Bronchial epithelial cell (primary cell): ENCODE results near the gene NTRK2. TPM values are rescaled to one million over a fixed set of nuclear protein-coding genes. Genes with fewer than 3 reads are reported as not detected.

Experiments used
- DNase-seq: peaks from one replicate; pipeline ENCODE4 v3.0.0-alpha.2; 2010; ENCODE audit warnings: low read depth
- FAIRE-seq: peaks from 2 replicates; lab custom pipeline; 2011; peaks lifted over from hg19 to GRCh38; lab: Jason Lieb, UNC
- H3K27me3 ChIP-seq: 2 replicates; pipeline ENCODE4 v1.5.1; 2011; ENCODE audit warnings: low read length; ENCODE audit not compliant: control insufficient read depth, insufficient read depth
- H3K36me3 ChIP-seq: 2 replicates; pipeline ENCODE4 v1.5.1; 2011; ENCODE audit warnings: low read length; ENCODE audit not compliant: control insufficient read depth, insufficient read depth
- H3K4me3 ChIP-seq: 2 replicates; pipeline ENCODE4 v1.5.1; 2011; ENCODE audit warnings: mild to moderate bottlenecking, low read depth, low read length, control low read depth
- total RNA-seq: library from RNA; depleted of rRNA; stranded (reverse); fragments of >200 nt; gene quantifications from 2 replicates; pipeline ENCODE4 v1.2.1, GENCODE V29; 2014
- TF ChIP-seq, protein P1 (sequence below): IDR thresholded peaks from 2 replicates; pipeline ENCODE4 v1.5.1; 2011; ENCODE audit warnings: mild to moderate bottlenecking, moderate library complexity, low read length, control low read depth, inconsistent platforms; ENCODE audit not compliant: insufficient read depth, severe bottlenecking

The NTRK2 gene
- total RNA-seq, 1 donor from 2014 or later: not detected

GRCh38 chr9:84716217-84716616 is 46.7 kb downstream of the NTRK2 start:
- Histone ChIP-seq H3K27me3 (no peaks in the 10 kb centered on the region), H3K36me3 (no peaks in the 10 kb centered on the region), H3K4me3 (no peak overlapping the region)
- FAIRE-seq (no peak), DNase-seq (no peak)
- TF ChIP-seq, protein P1, sequence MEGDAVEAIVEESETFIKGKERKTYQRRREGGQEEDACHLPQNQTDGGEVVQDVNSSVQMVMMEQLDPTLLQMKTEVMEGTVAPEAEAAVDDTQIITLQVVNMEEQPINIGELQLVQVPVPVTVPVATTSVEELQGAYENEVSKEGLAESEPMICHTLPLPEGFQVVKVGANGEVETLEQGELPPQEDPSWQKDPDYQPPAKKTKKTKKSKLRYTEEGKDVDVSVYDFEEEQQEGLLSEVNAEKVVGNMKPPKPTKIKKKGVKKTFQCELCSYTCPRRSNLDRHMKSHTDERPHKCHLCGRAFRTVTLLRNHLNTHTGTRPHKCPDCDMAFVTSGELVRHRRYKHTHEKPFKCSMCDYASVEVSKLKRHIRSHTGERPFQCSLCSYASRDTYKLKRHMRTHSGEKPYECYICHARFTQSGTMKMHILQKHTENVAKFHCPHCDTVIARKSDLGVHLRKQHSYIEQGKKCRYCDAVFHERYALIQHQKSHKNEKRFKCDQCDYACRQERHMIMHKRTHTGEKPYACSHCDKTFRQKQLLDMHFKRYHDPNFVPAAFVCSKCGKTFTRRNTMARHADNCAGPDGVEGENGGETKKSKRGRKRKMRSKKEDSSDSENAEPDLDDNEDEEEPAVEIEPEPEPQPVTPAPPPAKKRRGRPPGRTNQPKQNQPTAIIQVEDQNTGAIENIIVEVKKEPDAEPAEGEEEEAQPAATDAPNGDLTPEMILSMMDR: no peak

DNA sequence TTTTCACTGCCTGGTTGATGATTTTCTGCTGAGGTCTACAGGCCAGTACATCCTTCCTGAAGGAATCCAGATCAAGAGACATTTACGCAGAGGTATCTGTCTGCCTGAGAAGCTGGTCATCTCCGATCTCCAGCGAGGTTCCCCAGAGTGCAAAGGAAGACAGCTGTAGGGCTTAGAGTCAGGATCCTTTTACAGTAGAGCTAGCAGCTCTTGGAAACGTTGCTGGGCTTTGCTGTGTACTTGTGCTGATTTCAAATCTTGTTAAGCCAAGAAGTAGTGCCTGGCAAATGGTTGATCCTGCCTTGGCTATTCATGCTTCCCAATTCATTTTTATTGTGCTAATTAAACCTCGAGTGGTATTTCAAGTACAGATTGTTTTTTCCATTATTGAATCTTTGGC is 48.9 kb downstream of the NTRK2 start:
- Histone ChIP-seq H3K4me3 (no peak overlapping the region), H3K27me3 (no peaks in the 10 kb centered on the region), H3K36me3 (no peaks in the 10 kb centered on the region)
- DNase-seq (no peak), FAIRE-seq (no peak)
- TF ChIP-seq, protein P1: no peak

DNA sequence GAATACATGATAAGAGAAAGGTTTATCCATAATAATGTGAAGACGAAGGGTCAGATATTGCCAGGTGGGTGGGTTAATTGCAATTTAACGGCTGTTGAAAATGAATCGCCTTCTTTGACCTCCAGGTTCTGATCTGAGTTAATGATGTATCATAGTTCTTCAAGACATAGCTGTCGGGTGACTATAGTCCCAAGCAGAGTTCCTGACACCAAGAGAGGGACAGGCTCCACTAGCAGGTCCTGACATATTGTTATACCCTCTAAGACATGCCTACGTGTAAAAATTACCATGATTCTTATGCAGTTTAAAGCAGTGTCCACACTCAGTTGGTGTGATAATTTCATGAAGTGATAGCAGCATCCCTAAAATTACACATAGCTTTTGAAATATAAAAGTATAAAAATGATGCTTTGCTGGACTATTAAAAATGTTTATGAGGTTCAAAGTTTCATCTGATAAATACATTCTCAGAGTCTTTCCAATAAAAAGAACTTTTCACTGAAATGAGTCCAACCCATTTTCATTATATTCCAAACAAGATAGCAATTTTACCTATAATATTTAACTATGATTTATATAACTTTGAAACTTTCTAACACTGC is 53.0 kb downstream of the NTRK2 start:
- TF ChIP-seq, protein P1: no peak
- Histone ChIP-seq H3K4me3 (no peak overlapping the region), H3K27me3 (peaks cover 2% of the 10 kb centered on the region), H3K36me3 (no peaks in the 10 kb centered on the region)
- DNase-seq (no peak), FAIRE-seq (no peak)

DNA sequence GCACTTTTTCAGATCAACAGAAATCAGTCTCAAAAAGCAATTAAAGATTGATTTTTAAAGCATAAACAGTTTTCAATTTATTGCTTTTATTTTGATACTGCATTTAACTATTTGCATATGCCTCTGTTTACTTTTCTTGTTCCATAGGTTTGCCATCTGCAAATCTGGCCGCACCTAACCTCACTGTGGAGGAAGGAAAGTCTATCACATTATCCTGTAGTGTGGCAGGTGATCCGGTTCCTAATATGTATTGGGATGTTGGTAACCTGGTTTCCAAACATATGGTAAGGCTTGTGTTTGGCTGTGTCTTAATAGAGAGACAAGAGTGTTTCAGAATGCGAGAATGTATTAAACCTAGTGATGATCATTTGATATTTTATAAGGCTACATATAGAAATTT is 53.9 kb downstream of the NTRK2 start:
- no peak for DNase-seq
- no peak for FAIRE-seq
- H3K27me3 ChIP-seq: peaks cover 2% of the 10 kb centered on the region
- H3K36me3 ChIP-seq: no peaks in the 10 kb centered on the region
- H3K4me3 ChIP-seq: no peak overlapping the region
- TF ChIP-seq, protein P1: no peak

DNA sequence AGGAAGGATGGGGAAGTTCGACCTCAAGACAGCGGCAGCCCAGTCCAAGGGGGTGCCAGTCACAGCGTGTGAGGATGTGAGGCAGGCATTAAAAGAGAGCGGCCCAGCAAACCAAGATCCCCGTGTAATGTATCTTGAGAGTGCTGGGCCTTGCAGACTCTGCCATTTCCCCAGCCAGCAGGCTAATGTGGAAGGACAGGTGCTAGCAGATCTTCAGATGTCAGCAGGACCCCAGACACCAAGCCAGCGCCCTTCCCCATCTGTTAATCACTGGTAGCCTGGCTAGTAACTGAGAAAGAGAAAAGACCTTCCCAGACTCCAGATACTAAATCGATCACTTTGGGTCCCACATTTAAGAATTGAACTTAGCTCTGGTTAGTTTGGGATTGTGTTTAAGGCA is 62.2 kb downstream of the NTRK2 start:
- no peaks in the 10 kb centered on the region for H3K36me3 ChIP-seq
- DNase-seq (no peak), FAIRE-seq (no peak)
- H3K27me3 ChIP-seq: peaks cover 4% of the 10 kb centered on the region
- no peak overlapping the region for H3K4me3 ChIP-seq
- TF ChIP-seq, protein P1: no peak

GRCh38 chr9:84736081-84736480 is 66.6 kb downstream of the NTRK2 start:
- Histone ChIP-seq H3K27me3 (peaks cover 5% of the 10 kb centered on the region), H3K36me3 (no peaks in the 10 kb centered on the region), H3K4me3 (no peak overlapping the region)
- TF ChIP-seq, protein P1: no peak
- FAIRE-seq (no peak), DNase-seq (no peak)
